SK-MEL-5 (cell line): ENCODE results near the gene ATP2A2. TPM values are rescaled to one million over a fixed set of nuclear protein-coding genes. Genes with fewer than 3 reads are reported as not detected.
A peak's percentile ranks its signal among the peaks of the same experiment; 100 is the strongest.

ENCODE experiments used
- DNase-seq: peaks from one replicate; pipeline ENCODE4 v3.0.0-alpha.2; 2016; ENCODE audit warnings: low read depth, low spot score
- in situ Hi-C: cut with HindIII; loops from 2 replicates; pipeline ENCODE4 v1.10.0; 2016; ENCODE audit warnings: low sequenced_read_pairs, high pct_unique_total_duplicates, low pct_unique_long_range_greater_than_20kb
- total RNA-seq: library from RNA; depleted of rRNA; stranded (reverse); fragments of >200 nt; shearing (Covaris generic); gene quantifications from 2 replicates; pipeline ENCODE4 v1.2.3, GENCODE V29; 2014

ATP2A2 gene
- total RNA-seq, 1 experiment from 2014 or later, result 131 TPM

GRCh38 chr12:110282300-110282860 lies 1.3 kb downstream of the ATP2A2 start:
- in situ Hi-C loops, result no loop called here
- peak; percentile 43 for DNase-seq

GRCh38 chr12:110282956-110283817 lies 2.1 kb downstream of the ATP2A2 start:
- no peak for DNase-seq
- in situ Hi-C loops, result no loop called here

- in situ Hi-C loops, result no loop called here
- DNase-seq, result no peak
These were observed 3.5 kb downstream of the ATP2A2 start for GRCh38 chr12:110284597-110284996.

GRCh38 chr12:110286623-110287022 lies 5.6 kb downstream of the ATP2A2 start:
- in situ Hi-C loops, result no loop called here
- no peak for DNase-seq

- in situ Hi-C loops, result no loop called here
- DNase-seq, result no peak
These were observed 6.9 kb downstream of the ATP2A2 start for GRCh38 chr12:110287986-110288385.

- in situ Hi-C loops, result no loop called here
- no peak for DNase-seq
These were observed 8.1 kb downstream of the ATP2A2 start for GRCh38 chr12:110289044-110289710.

GRCh38 chr12:110289711-110290078 lies 8.6 kb downstream of the ATP2A2 start:
- in situ Hi-C loops, result no loop called here
- DNase-seq, result no peak

- no peak for DNase-seq
- in situ Hi-C loops, result no loop called here
These were observed 20.2 kb downstream of the ATP2A2 start for GRCh38 chr12:110301065-110301806.

GRCh38 chr12:110304061-110304551 lies 23.1 kb downstream of the ATP2A2 start:
- no peak for DNase-seq
- in situ Hi-C loops, result no loop called here

- in situ Hi-C loops, result no loop called here
- DNase-seq, result no peak
These were observed 26.3 kb downstream of the ATP2A2 start for GRCh38 chr12:110307372-110307771.

- DNase-seq, result no peak
- in situ Hi-C loops, result no loop called here
These were observed 29.7 kb downstream of the ATP2A2 start for GRCh38 chr12:110310763-110311162.

- DNase-seq, result no peak
- in situ Hi-C loops, result no loop called here
These were observed 30.9 kb downstream of the ATP2A2 start for GRCh38 chr12:110311903-110312302.

GRCh38 chr12:110312581-110313360 lies 31.7 kb downstream of the ATP2A2 start:
- no peak for DNase-seq

GRCh38 chr12:110314308-110314707 lies 33.3 kb downstream of the ATP2A2 start:
- in situ Hi-C loops, result no loop called here
- no peak for DNase-seq

More at GRCh38 chr12:110312581-110313360, 31.7 kb downstream of the ATP2A2 start:
- in situ Hi-C loops, result no loop called here

GRCh38 chr12:110316861-110317260 lies 35.8 kb downstream of the ATP2A2 start:
- in situ Hi-C loops, result no loop called here
- DNase-seq, result peak; percentile 88

GRCh38 chr12:110317911-110318310 lies 36.9 kb downstream of the ATP2A2 start:
- in situ Hi-C loops, result no loop called here
- peak; percentile 39 for DNase-seq

GRCh38 chr12:110320550-110320949 lies 39.5 kb downstream of the ATP2A2 start:
- DNase-seq, result no peak
- in situ Hi-C loops, result no loop called here
